ENCODE measurements around the gene TBC1D8. TPM values are rescaled to one million over a fixed set of nuclear protein-coding genes. Genes with fewer than 3 reads are reported as not detected.

The TBC1D8 gene
- total RNA-seq, 4 donors from 2014 or later: 77.6 to 511 (median 239) TPM

- H3K27ac ChIP-seq: peak overlapping the region; percentile 65 to 93 (median 78)
- H3K4me3 ChIP-seq: peak overlapping the region; percentile 54 to 92 (median 75)
- H3K36me3 ChIP-seq: no peaks in the 10 kb centered on the region
- TF ChIP-seq CTCF (IDR thresholded peaks at IDR 0.05) (no peak), POLR2A (IDR thresholded peaks at IDR 0.05) (no peak)
- peaks cover 0 to 24% (median 7%) of the 10 kb centered on the region in 4 donors for H3K4me1 ChIP-seq
- H3K27me3 ChIP-seq: no peaks in the 10 kb centered on the region
- peak in 2 of 3 donors; percentile 50 to 57 for DNase-seq
- H3K9me3 ChIP-seq: no peaks in the 10 kb centered on the region
These were observed 683 bp upstream of the TBC1D8 start for GRCh38 chr2:101151859-101152271.

GRCh38 chr2:101150306-101151145 lies 656 bp downstream of the TBC1D8 start:
- peak; percentile 38 to 72 (median 67) for DNase-seq
- H3K27ac ChIP-seq: peak overlapping the region; percentile 71 to 93 (median 78)
- H3K36me3 ChIP-seq: no peaks in the 10 kb centered on the region
- peak overlapping the region; percentile 54 to 92 (median 75) for H3K4me3 ChIP-seq
- H3K4me1 ChIP-seq: peaks cover 0 to 24% (median 7%) of the 10 kb centered on the region in 4 donors
- TF ChIP-seq POLR2A (IDR thresholded peaks at IDR 0.05): no peak
- TF ChIP-seq CTCF (IDR thresholded peaks at IDR 0.05): peak in 1 of 6 experiments; percentile 12
- H3K27me3 ChIP-seq: no peaks in the 10 kb centered on the region
- H3K9me3 ChIP-seq: no peaks in the 10 kb centered on the region

- Histone ChIP-seq H3K4me3 (peak overlapping the region in 3 of 4 donors; percentile 54 to 92 (median 71)), H3K36me3 (no peaks in the 10 kb centered on the region), H3K27ac (peak overlapping the region in 1 of 4 donors; percentile 28), H3K4me1 (peaks cover 0 to 24% (median 7%) of the 10 kb centered on the region in 4 donors), H3K9me3 (no peaks in the 10 kb centered on the region), H3K27me3 (no peaks in the 10 kb centered on the region)
- DNase-seq: peak in 1 of 3 donors; percentile 50
- TF ChIP-seq CTCF (IDR thresholded peaks at IDR 0.05): no peak
- no peak for TF ChIP-seq POLR2A (IDR thresholded peaks at IDR 0.05)
These were observed 1.7 kb downstream of the TBC1D8 start for GRCh38 chr2:101149241-101150192.

DNA sequence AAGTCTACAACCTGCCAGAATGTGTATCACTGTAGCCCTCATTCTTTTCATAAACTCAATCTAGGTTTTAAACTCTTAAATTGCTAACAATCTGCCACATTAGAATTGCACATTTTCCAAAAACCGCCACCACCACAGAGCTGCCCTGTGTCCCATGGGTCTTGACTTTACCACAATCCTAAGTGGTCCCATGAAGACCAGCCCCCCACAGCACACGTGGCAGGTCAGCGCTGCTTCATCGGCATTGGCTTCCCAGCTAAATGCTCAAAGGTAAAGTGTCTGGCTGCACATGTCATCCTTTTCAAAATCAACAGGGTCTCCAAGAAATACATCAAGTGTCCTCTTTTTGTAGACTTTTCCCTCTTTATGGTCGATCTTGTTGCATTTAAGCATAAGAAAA lies 2.4 kb downstream of the TBC1D8 start:
- no peaks in the 10 kb centered on the region for H3K36me3 ChIP-seq
- peak overlapping the region in 2 of 4 donors; percentile 3 to 92 for H3K4me3 ChIP-seq
- TF ChIP-seq CTCF (IDR thresholded peaks at IDR 0.05): no peak
- TF ChIP-seq POLR2A (IDR thresholded peaks at IDR 0.05): no peak
- H3K9me3 ChIP-seq: no peaks in the 10 kb centered on the region
- no peak overlapping the region for H3K27ac ChIP-seq
- no peaks in the 10 kb centered on the region for H3K27me3 ChIP-seq
- no peak for DNase-seq
- H3K4me1 ChIP-seq: peaks cover 0 to 24% (median 7%) of the 10 kb centered on the region in 4 donors

DNA sequence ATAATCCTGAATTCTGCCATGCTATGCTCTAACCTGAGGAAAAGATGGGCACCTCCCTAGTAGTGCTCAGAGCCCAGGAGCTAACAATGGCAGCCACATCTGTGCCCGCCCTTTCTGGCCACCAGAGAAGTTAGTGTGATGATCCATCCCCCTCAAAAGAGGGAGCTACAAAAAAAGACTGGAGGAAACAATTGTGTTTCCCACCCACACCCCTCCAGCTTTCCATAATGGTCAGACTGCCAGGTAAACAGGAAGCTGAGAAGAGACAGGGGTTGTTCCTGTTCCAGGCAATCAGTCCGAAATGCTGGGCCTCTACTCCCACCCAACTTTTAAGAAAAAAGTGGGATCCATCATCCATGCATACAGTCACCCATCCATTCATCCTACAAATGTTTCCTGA lies 3.2 kb downstream of the TBC1D8 start:
- TF ChIP-seq CTCF (IDR thresholded peaks at IDR 0.05): no peak
- no peak for TF ChIP-seq POLR2A (IDR thresholded peaks at IDR 0.05)
- Histone ChIP-seq H3K27ac (no peak overlapping the region), H3K4me3 (no peak overlapping the region), H3K9me3 (no peaks in the 10 kb centered on the region), H3K27me3 (no peaks in the 10 kb centered on the region), H3K4me1 (peaks cover 0 to 22% (median 7%) of the 10 kb centered on the region in 4 donors), H3K36me3 (no peaks in the 10 kb centered on the region)
- DNase-seq: no peak
